ENCODE measurements around the gene SMOC2.

The SMOC2 gene

DNA sequence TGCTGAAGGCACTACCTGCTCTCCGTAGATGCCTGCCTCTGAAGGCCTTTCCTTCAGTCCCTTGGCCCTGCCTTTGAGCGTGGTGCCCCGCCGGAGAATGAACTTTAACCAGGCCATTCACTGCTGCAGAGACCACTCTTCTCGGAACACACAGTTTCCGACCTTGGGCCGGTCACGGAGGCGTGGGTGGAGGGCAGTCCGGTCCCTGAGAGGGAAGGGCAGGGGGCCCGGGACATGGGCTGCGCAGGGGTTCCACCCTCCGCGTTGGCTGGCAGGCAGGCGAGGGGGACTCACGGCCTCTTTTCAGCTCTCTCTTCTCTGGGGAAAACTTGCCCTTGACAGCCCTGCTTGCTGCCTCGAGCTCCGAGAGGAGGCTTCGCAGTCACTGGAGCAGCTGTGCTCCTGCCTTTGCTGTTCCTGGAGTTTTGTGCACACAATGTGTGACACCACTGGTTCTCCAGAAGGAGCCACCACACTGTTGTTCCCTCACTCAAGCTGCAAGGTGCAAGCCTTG, 187.8 kb downstream of the SMOC2 start:
- H3K9me3 ChIP-seq (ENCODE audit: low read depth, low read length): no peaks in the 10 kb centered on the region
- H3K36me3 ChIP-seq (ENCODE audit: insufficient read depth, low read length): no peaks in the 10 kb centered on the region
- no peak overlapping the region for H3K27ac ChIP-seq
- no peak for DNase-seq (ENCODE audit: low read depth, low spot score)
- no peak overlapping the region for H3K4me3 ChIP-seq
- no peak overlapping the region for H3K9ac ChIP-seq (ENCODE audit: insufficient read length)
- TF ChIP-seq POLR2AphosphoS5 (IDR thresholded peaks at IDR 0.05; ENCODE audit: borderline replicate concordance, low read depth, low read length) (no peak), EZH2 (IDR thresholded peaks at IDR 0.05) (no peak), FOXP2 (optimal IDR thresholded peaks at IDR 0.05; ENCODE audit: control extremely low read depth, extremely low read length, insufficient read depth) (no peak)

GRCh38 chr6:168631564-168631963, 190.6 kb downstream of the SMOC2 start:
- TF ChIP-seq POLR2AphosphoS5 (IDR thresholded peaks at IDR 0.05; ENCODE audit: borderline replicate concordance, low read depth, low read length): no peak
- no peak for TF ChIP-seq FOXP2 (optimal IDR thresholded peaks at IDR 0.05; ENCODE audit: control extremely low read depth, extremely low read length, insufficient read depth)
- no peak for DNase-seq (ENCODE audit: low read depth, low spot score)
- no peaks in the 10 kb centered on the region for H3K36me3 ChIP-seq (ENCODE audit: insufficient read depth, low read length)
- no peak overlapping the region for H3K4me3 ChIP-seq
- no peaks in the 10 kb centered on the region for H3K9me3 ChIP-seq (ENCODE audit: low read depth, low read length)
- no peak overlapping the region for H3K27ac ChIP-seq
- no peak overlapping the region for H3K9ac ChIP-seq (ENCODE audit: insufficient read length)

DNA sequence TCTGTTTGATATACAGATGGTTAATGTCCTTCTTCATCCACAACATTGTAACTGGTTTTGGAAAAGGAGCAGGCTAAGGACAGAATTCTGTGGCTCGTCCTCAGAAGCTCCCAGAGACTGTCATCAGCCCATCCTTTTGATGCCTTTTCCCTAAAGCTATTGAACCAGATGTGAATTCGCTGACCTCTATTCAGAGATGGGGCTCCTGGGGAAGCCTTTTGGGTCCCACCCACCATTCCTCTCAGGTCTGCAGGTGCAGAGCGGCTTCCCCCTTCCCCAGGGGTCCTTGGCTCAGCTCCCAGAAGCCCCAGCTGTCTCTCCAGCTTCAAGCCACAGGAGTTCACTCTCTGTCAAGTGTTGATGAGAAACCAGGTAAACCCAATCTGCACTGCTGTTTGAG, 191.7 kb downstream of the SMOC2 start:
- Histone ChIP-seq H3K9me3 (ENCODE audit: low read depth, low read length) (no peaks in the 10 kb centered on the region), H3K4me3 (no peak overlapping the region), H3K27ac (no peak overlapping the region), H3K9ac (ENCODE audit: insufficient read length) (no peak overlapping the region), H3K36me3 (ENCODE audit: insufficient read depth, low read length) (no peaks in the 10 kb centered on the region)
- no peak for TF ChIP-seq FOXP2 (optimal IDR thresholded peaks at IDR 0.05; ENCODE audit: control extremely low read depth, extremely low read length, insufficient read depth)
- TF ChIP-seq EZH2 (IDR thresholded peaks at IDR 0.05): no peak
- no peak for TF ChIP-seq POLR2AphosphoS5 (IDR thresholded peaks at IDR 0.05; ENCODE audit: borderline replicate concordance, low read depth, low read length)
- DNase-seq (ENCODE audit: low read depth, low spot score): no peak

DNA sequence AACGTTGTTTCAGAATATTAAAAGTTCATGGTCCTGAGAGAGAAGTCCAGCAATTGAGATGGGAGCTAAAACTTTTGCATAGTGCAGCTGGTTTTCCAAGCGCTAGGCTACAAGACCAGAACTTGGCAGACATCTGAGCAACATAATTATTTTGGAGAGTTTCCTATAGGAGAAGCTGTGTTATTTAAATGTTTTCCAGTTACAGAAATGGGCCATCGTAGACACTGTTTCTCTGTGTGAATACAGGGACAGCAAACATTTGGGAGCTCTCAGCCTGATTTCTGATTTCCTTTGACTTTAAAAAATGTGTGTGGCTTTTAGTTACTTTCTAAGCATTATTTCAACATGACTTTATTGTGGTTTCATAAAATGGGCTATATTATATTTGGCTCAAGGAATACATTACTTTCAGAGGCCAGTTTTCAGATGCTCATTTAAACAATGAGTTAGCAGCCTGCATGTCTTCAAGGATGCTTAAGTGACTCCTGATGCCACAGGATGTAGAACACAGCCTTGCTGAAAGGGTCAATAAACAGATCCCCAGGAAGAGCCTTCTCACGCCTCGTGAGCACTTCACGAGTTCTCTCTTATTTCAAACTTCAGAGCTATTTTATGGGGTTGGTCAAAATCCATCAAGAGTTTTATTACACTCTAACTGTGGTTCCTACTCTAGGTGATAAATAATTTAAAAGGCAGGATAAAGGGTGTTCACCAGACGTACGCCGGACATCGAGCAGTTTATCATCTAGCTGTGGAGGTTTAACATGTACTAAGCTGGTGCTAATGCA, 193.8 kb downstream of the SMOC2 start:
- Histone ChIP-seq H3K4me3 (no peak overlapping the region), H3K9ac (ENCODE audit: insufficient read length) (no peak overlapping the region), H3K9me3 (ENCODE audit: low read depth, low read length) (no peaks in the 10 kb centered on the region), H3K27ac (no peak overlapping the region), H3K36me3 (ENCODE audit: insufficient read depth, low read length) (no peaks in the 10 kb centered on the region)
- TF ChIP-seq POLR2AphosphoS5 (IDR thresholded peaks at IDR 0.05; ENCODE audit: borderline replicate concordance, low read depth, low read length) (no peak), FOXP2 (optimal IDR thresholded peaks at IDR 0.05; ENCODE audit: control extremely low read depth, extremely low read length, insufficient read depth) (no peak), EZH2 (IDR thresholded peaks at IDR 0.05) (no peak)
- no peak for DNase-seq (ENCODE audit: low read depth, low spot score)

DNA sequence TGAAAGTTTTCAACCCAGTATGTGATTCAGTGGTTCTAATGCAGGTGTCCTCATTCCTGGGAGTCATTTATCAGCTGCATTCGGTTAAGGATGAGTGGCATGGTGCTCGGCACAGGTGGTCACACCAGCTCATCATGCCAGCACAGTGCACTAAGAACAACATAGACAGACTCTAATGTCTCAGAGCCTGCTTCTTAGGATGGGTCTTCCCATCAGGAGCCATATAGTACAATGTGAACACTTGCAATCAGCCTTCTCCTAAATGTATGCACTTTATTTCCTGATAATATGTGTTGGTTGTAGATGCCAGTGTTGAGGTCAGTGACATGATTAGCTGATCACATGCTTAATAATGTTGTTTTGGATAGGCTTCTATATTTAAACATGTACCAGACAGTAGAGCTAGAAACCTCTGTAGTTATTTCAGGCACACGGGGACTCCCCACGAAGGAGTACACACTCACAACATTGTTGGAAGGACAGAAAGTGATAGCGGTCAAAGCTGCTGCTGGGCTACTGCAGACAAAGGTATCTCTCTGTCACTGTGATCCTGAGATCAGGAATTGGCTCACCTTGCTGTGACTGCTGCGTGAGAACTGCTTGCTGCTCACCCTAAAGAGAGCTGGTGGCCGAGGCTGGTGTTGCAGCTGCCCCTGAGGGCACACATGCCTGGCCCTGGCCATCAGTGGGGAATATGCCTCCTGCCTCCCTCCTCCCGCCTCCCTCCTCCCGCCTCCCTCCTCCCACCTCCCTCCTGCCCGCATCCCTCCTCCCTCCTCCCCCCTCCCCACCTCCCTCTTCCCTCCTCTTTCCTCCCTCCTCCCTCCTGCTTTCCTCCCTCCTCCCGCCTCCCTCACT, 195.4 kb downstream of the SMOC2 start:
- no peak for DNase-seq (ENCODE audit: low read depth, low spot score)
- Histone ChIP-seq H3K27ac (no peak overlapping the region), H3K36me3 (ENCODE audit: insufficient read depth, low read length) (no peaks in the 10 kb centered on the region), H3K9ac (ENCODE audit: insufficient read length) (no peak overlapping the region), H3K9me3 (ENCODE audit: low read depth, low read length) (no peaks in the 10 kb centered on the region), H3K4me3 (no peak overlapping the region)
- no peak for TF ChIP-seq POLR2AphosphoS5 (IDR thresholded peaks at IDR 0.05; ENCODE audit: borderline replicate concordance, low read depth, low read length)
- TF ChIP-seq EZH2 (IDR thresholded peaks at IDR 0.05): no peak
- TF ChIP-seq FOXP2 (optimal IDR thresholded peaks at IDR 0.05; ENCODE audit: control extremely low read depth, extremely low read length, insufficient read depth): no peak

DNA sequence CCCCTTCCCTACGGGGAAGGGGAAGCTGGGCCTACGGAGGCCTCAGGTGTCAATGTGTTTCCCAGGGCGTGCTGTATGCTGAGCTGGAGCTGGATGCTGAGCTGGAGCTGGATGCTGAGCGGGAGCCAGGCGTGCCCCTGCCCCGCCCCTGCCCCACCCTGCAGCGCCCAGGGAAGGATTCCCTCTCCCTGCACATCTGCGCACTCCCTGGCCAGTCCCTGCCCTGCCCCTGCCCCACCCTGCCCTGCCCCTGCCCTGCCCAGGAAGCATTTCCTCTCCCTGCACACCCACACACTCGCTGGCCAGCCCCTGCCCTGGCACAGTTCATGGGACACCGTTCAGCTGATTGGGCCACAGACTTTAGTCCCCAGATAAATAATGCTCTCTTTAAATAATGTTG, 196.8 kb downstream of the SMOC2 start:
- Histone ChIP-seq H3K36me3 (ENCODE audit: insufficient read depth, low read length) (no peaks in the 10 kb centered on the region), H3K9me3 (ENCODE audit: low read depth, low read length) (no peaks in the 10 kb centered on the region), H3K27ac (no peak overlapping the region), H3K4me3 (no peak overlapping the region), H3K9ac (ENCODE audit: insufficient read length) (no peak overlapping the region)
- no peak for DNase-seq (ENCODE audit: low read depth, low spot score)
- no peak for TF ChIP-seq POLR2AphosphoS5 (IDR thresholded peaks at IDR 0.05; ENCODE audit: borderline replicate concordance, low read depth, low read length)
- TF ChIP-seq FOXP2 (optimal IDR thresholded peaks at IDR 0.05; ENCODE audit: control extremely low read depth, extremely low read length, insufficient read depth): no peak
- TF ChIP-seq EZH2 (IDR thresholded peaks at IDR 0.05): no peak

DNA sequence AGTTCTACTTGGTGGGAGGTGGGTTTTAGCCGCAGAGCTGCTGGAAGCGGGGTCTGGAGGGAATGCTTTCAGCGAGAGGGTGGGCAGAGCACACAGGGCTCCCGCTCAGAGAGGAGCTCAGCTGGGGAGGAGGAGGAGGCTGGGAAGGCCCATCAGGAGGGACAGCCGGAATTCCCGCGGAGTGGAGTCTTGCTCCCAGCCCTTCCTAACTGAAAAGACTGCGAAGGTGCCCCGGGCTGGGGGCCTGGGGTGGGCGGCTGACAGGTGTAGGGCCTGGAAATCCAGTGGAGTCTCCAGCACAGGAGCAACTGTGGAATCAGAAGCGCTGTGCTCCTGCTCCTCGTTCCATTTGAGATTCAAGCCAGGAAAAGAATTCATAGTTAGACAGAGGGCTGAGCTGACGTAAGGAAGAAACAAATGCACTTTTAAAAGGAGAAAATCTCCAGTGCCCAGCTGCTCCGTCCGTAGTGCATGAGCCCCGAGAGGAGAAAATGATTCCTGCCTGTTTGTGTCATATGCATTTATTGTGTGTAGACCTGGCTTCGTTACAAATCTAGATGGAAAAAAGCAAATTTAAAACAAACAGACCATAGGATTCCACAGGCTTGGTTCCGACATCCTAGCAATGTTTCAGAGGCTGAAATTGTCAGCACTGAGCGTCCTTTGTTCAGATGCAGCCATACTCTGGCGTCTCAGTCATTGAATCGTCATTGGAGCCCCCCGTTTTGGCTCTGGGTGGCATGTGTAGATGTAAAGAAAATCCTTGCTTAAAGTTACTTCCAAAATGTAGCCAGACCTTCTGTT, 197.7 kb downstream of the SMOC2 start:
- TF ChIP-seq EZH2 (IDR thresholded peaks at IDR 0.05): no peak
- TF ChIP-seq POLR2AphosphoS5 (IDR thresholded peaks at IDR 0.05; ENCODE audit: borderline replicate concordance, low read depth, low read length): no peak
- no peak for TF ChIP-seq FOXP2 (optimal IDR thresholded peaks at IDR 0.05; ENCODE audit: control extremely low read depth, extremely low read length, insufficient read depth)
- Histone ChIP-seq H3K9ac (ENCODE audit: insufficient read length) (no peak overlapping the region), H3K27ac (no peak overlapping the region), H3K9me3 (ENCODE audit: low read depth, low read length) (no peaks in the 10 kb centered on the region), H3K36me3 (ENCODE audit: insufficient read depth, low read length) (no peaks in the 10 kb centered on the region), H3K4me3 (no peak overlapping the region)
- DNase-seq (ENCODE audit: low read depth, low spot score): no peak

DNA sequence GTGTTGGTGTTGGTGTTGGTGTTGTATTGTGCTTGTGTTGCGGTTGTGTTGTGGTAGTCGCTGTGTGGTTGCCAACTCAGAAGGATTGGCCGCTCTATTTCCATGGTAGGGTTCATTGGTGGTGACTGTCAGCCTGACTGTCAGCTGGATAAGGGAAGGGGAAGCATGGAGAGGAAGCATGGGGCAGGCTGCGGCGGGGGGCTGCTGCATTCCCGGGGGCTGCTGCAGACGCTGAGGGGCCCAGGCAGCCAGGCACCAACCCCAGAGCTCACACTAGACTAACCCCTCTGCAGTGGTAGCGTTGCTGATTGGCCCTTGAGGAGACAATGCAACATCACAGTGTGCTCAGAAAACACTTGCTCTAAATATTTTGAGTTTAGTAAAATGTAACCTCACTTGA, 199.2 kb downstream of the SMOC2 start:
- Histone ChIP-seq H3K36me3 (ENCODE audit: insufficient read depth, low read length) (no peaks in the 10 kb centered on the region), H3K27ac (no peak overlapping the region), H3K9ac (ENCODE audit: insufficient read length) (no peak overlapping the region), H3K9me3 (ENCODE audit: low read depth, low read length) (no peaks in the 10 kb centered on the region), H3K4me3 (no peak overlapping the region)
- no peak for TF ChIP-seq EZH2 (IDR thresholded peaks at IDR 0.05)
- TF ChIP-seq POLR2AphosphoS5 (IDR thresholded peaks at IDR 0.05; ENCODE audit: borderline replicate concordance, low read depth, low read length): no peak
- no peak for TF ChIP-seq FOXP2 (optimal IDR thresholded peaks at IDR 0.05; ENCODE audit: control extremely low read depth, extremely low read length, insufficient read depth)
- no peak for DNase-seq (ENCODE audit: low read depth, low spot score)
